A549 (cell line): Measurements from ENCODE around the gene RIMBP2. TPM values are rescaled to one million over a fixed set of nuclear protein-coding genes. Genes with fewer than 3 reads are reported as not detected.

Experiments used
- ATAC-seq, 2 experiments: fragments of 200-7000 bp in 1 of 2; fragments of >200 bp in 1 of 2; cut with Nextera tagmentation in 1 of 2; cut with Tn5 transposase in 1 of 2; 3 replicates each; pipeline versions ENCODE4 v1.8.0 to v1.9.1; 2018 to 2020; ENCODE audit warnings: mild to moderate bottlenecking in 1 of 2, moderate library complexity in 1 of 2
- CTCF ChIA-PET: fragments of 300-600 bp; sonication (Branson Sonifier 250); formaldehyde crosslinking; extraction: SDS; loops from one replicate; lab custom pipeline; 2021; ENCODE audit warnings: antibody characterized with exemption, inconsistent platforms; lab: Yijun Ruan, JAX
- POLR2A ChIA-PET: fragments of 350-600 bp; formaldehyde crosslinking; extraction: SDS; loops from one replicate; lab custom pipeline; 2021; ENCODE audit warnings: antibody characterized with exemption, inconsistent platforms; lab: Yijun Ruan, JAX
- DNase-seq, 2 experiments: peaks; one replicate each; pipeline versions ENCODE4 v3.0.0 to v3.0.0-alpha.2; 2011 to 2016; ENCODE audit warnings: low read depth in 1 of 2, low spot score in 1 of 2
- FAIRE-seq: peaks from 2 replicates; lab custom pipeline; 2011; peaks lifted over from hg19 to GRCh38; lab: Jason Lieb, UNC
- H3K27ac ChIP-seq, 2 experiments: fragments of >200 bp; sonication (Bioruptor Twin); formaldehyde crosslinking; 3 replicates each; pipeline ENCODE4 v1.5.1; 2016 to 2017
- H3K4me1 ChIP-seq: fragments of >200 bp; sonication (Bioruptor Twin); formaldehyde crosslinking; 3 replicates; pipeline ENCODE4 v1.6.1; 2016
- H3K4me2 ChIP-seq: fragments of >200 bp; sonication (Bioruptor Twin); formaldehyde crosslinking; 3 replicates; pipeline ENCODE4 v1.6.1; 2016
- H3K4me3 ChIP-seq: fragments of >200 bp; sonication (Bioruptor Twin); formaldehyde crosslinking; 3 replicates; pipeline ENCODE4 v1.5.1; 2016
- H3K9me3 ChIP-seq: fragments of >200 bp; sonication (Bioruptor Twin); formaldehyde crosslinking; 3 replicates; pipeline ENCODE4 v1.6.1; 2016
- BCL3 ChIP-seq: fragments of >200 bp; sonication (Bioruptor Twin); formaldehyde crosslinking; IDR thresholded peaks from 3 replicates; pipeline ENCODE4 v1.6.1; 2016
- CEBPB ChIP-seq, 2 experiments: fragments of >200 bp in 1 of 2; sonication (Bioruptor Twin) in 1 of 2; formaldehyde crosslinking in 1 of 2; IDR thresholded peaks; 2 replicates each; pipeline ENCODE4 v1.6.1; 2012 to 2016
- CTCF ChIP-seq: fragments of >200 bp; sonication (Bioruptor Twin); formaldehyde crosslinking; IDR thresholded peaks from 3 replicates; pipeline ENCODE4 v1.5.1; 2016
- EHF ChIP-seq: fragments of 250-450 bp; sonication (Bioruptor Pico); IDR thresholded peaks from 2 replicates; pipeline ENCODE4 v1.5.0; 2020; ENCODE audit warnings: mild to moderate bottlenecking
- FOSB ChIP-seq: fragments of 250-450 bp; sonication (Bioruptor Pico); IDR thresholded peaks from 2 replicates; pipeline ENCODE4 v1.5.0; 2020; ENCODE audit warnings: mild to moderate bottlenecking, moderate library complexity
- FOXS1 ChIP-seq: fragments of 250-450 bp; sonication (Bioruptor Pico); IDR thresholded peaks from 2 replicates; pipeline ENCODE4 v1.5.0; 2020; ENCODE audit warnings: mild to moderate bottlenecking, moderate library complexity
- HES2 ChIP-seq: fragments of >200 bp; sonication (Bioruptor Twin); formaldehyde crosslinking; IDR thresholded peaks from 2 replicates; pipeline ENCODE4 v1.6.1; 2016
- HOXA7 ChIP-seq: fragments of 250-450 bp; sonication (Bioruptor Pico); IDR thresholded peaks from 2 replicates; pipeline ENCODE4 v1.5.0; 2020; ENCODE audit warnings: mild to moderate bottlenecking, moderate library complexity
- HOXB13 ChIP-seq: fragments of 250-450 bp; sonication (Bioruptor Pico); IDR thresholded peaks from 2 replicates; pipeline ENCODE4 v1.5.0; 2020; ENCODE audit warnings: low read depth, mild to moderate bottlenecking, moderate library complexity
- NR3C1 ChIP-seq: fragments of >200 bp; sonication (Bioruptor Twin); formaldehyde crosslinking; IDR thresholded peaks from 3 replicates; pipeline ENCODE4 v1.6.1; 2017
- RAD21 ChIP-seq, 2 experiments: fragments of >200 bp in 1 of 2; sonication (Bioruptor Twin) in 1 of 2; formaldehyde crosslinking in 1 of 2; IDR thresholded peaks in 1 of 2; conservative IDR thresholded peaks in 1 of 2; 2 replicates in 1 of 2; 3 replicates in 1 of 2; pipeline ENCODE4 v1.6.1; 2012 to 2018; ENCODE audit warnings: inconsistent platforms in 1 of 2
- REST ChIP-seq: fragments of 200-600 bp; sonication (generic); IDR thresholded peaks from 2 replicates; pipeline ENCODE4 v1.6.1; 2016; ENCODE audit warnings: antibody characterized with exemption, mild to moderate bottlenecking, moderate library complexity
- SMC3 ChIP-seq: fragments of >200 bp; sonication (Bioruptor Twin); formaldehyde crosslinking; IDR thresholded peaks from 3 replicates; pipeline ENCODE4 v1.6.1; 2018; ENCODE audit warnings: inconsistent platforms
- SREBF2 ChIP-seq: fragments of 450-650 bp; IDR thresholded peaks from 2 replicates; pipeline ENCODE4 v1.6.1; 2014; ENCODE audit warnings: mild to moderate bottlenecking, moderate library complexity
- TFCP2L1 ChIP-seq: fragments of 250-450 bp; sonication (Bioruptor Pico); IDR thresholded peaks from 2 replicates; pipeline ENCODE4 v1.5.0; 2021; ENCODE audit warnings: mild to moderate bottlenecking
- USF2 ChIP-seq: fragments of 450-650 bp; IDR thresholded peaks from 2 replicates; pipeline ENCODE4 v1.6.1; 2014; ENCODE audit warnings: antibody characterized with exemption
- ZC3H11A ChIP-seq: fragments of 450-650 bp; IDR thresholded peaks from 2 replicates; pipeline ENCODE4 v1.6.1; 2014; ENCODE audit warnings: antibody characterized with exemption, mild to moderate bottlenecking
- WGBS: methylation state at CpG from one replicate; pipeline ENCODE4 v1.1.6; 2017; ENCODE audit errors: missing lambda C conversion rate; 5-methylcytosine and 5-hydroxymethylcytosine counted together
- polyA plus RNA-seq, 4 experiments: library from polyadenylated mRNA; depleted of rRNA in 3 of 4; stranded (reverse); fragments of >200 nt; fragmentation: RNase III in 1 of 4; extraction: RNeasy Plus Mini Kit Qiagen cat#74134 plus additional on column Dnase treatment in 1 of 4; gene quantifications; 2 replicates in 3 of 4; 3 replicates in 1 of 4; pipeline ENCODE4 v1.2.3, GENCODE V29; 2011 to 2017

Gene RIMBP2
- polyA plus RNA-seq, 2 of the 4 experiments (the other 2 are of a cell fraction): not detected

- TF ChIP-seq SREBF2 (no peak), EHF (CRISPR knock-in tag) (no peak), REST (no peak), FOSB (CRISPR knock-in tag) (no peak), FOXS1 (CRISPR knock-in tag) (no peak), SMC3 (no peak), BCL3 (no peak)
- DNase-seq: no peak
- Histone ChIP-seq H3K27ac (no peak overlapping the region), H3K9me3 (no peaks in the 10 kb centered on the region), H3K4me1 (no peaks in the 10 kb centered on the region), H3K4me2 (no peak overlapping the region), H3K4me3 (no peak overlapping the region)
- 56% methylated on average over 8 of the region's 8 CpGs for WGBS
- FAIRE-seq: no peak
- no peak for ATAC-seq
- ChIA-PET CTCF (no interaction called here), POLR2A (no interaction called here)
Measured at GRCh38 chr12:130412384-130412783, 303.7 kb downstream of the RIMBP2 start.

- DNase-seq (no peak), FAIRE-seq (no peak)
Measured at GRCh38 chr12:130405332-130405731, 310.8 kb downstream of the RIMBP2 start.

GRCh38 chr12:130401703-130402102 is 314.4 kb downstream of the RIMBP2 start:
- Histone ChIP-seq H3K27ac (no peak overlapping the region), H3K4me1 (no peaks in the 10 kb centered on the region), H3K4me2 (no peak overlapping the region), H3K9me3 (no peaks in the 10 kb centered on the region; the same call in 2 of the 3 replicates), H3K4me3 (no peak overlapping the region)
- CTCF ChIA-PET: interaction anchor here (0.6 to 1.5 kb wide), 4 partner anchors 345 to 353 kb away, joined by 3 to 5 read pairs (median 3); no protein-coding TSS in a partner anchor
- POLR2A ChIA-PET: no interaction called here
- ATAC-seq (peak; percentile 71 to 76), DNase-seq (peak; percentile 8 to 42), FAIRE-seq (no peak)
- whole genome bisulfite sequencing: 18% methylated on average over 6 of the region's 6 CpGs
- no peak for TF ChIP-seq HOXB13 (CRISPR knock-in tag)
- peak; percentile 48 to 64; a peak in 4 of 5 replicates for TF ChIP-seq RAD21 (conservative IDR thresholded peaks at IDR 0.05 in 1 of 2, IDR thresholded peaks at IDR 0.05 in 1 of 2)
- TF ChIP-seq FOXS1 (CRISPR knock-in tag): no peak
- no peak for TF ChIP-seq CEBPB (IDR thresholded peaks at IDR 0.05)
- no peak for TF ChIP-seq USF2
- TF ChIP-seq CTCF: peak; percentile 27; the same call in 1 of the 3 replicates
- TF ChIP-seq SMC3: peak; percentile 28; the same call in 1 of the 3 replicates

More at GRCh38 chr12:130405332-130405731, 310.8 kb downstream of the RIMBP2 start:
- WGBS: 41% methylated on average over 7 of the region's 7 CpGs
- no peak overlapping the region for H3K27ac ChIP-seq
- no peak overlapping the region for H3K4me3 ChIP-seq
- no peak for ATAC-seq
- POLR2A ChIA-PET: no interaction called here
- H3K4me2 ChIP-seq: no peak overlapping the region
- H3K9me3 ChIP-seq: no peaks in the 10 kb centered on the region; the same call in 2 of the 3 replicates
- H3K4me1 ChIP-seq: no peaks in the 10 kb centered on the region
- CTCF ChIA-PET: no interaction called here
- TF ChIP-seq HES2 (no peak), NR3C1 (no peak), TFCP2L1 (no peak), ZC3H11A (no peak), HOXA7 (no peak), BCL3 (no peak)
